SU-DHL-6 (cell line): Measurements from ENCODE around the gene LCP2.

Source experiments
- H2AFZ ChIP-seq: fragments of 200-600 bp; sonication (generic); 2 replicates; pipeline ENCODE4 v1.6.1; 2014; ENCODE audit warnings: low read depth, mild to moderate bottlenecking, moderate library complexity, mixed read lengths, antibody characterized with exemption, low read length; ENCODE audit not compliant: severe bottlenecking
- H3F3A ChIP-seq: fragments of 200-600 bp; shearing (Covaris generic); 2 replicates; pipeline ENCODE4 v1.6.0; 2016; ENCODE audit warnings: antibody characterized with exemption, mild to moderate bottlenecking; ENCODE audit not compliant: insufficient read depth
- H3K27ac ChIP-seq: fragments of 200-600 bp; sonication (generic); 2 replicates; pipeline ENCODE4 v1.5.1; 2016; ENCODE audit warnings: low read depth, mild to moderate bottlenecking, low read length, moderate library complexity, mixed read lengths
- H3K27me3 ChIP-seq: fragments of 200-600 bp; sonication (generic), shearing (Covaris generic); 2 replicates; pipeline ENCODE4 v1.6.0; 2014; ENCODE audit warnings: mild to moderate bottlenecking, low read length
- H3K36me3 ChIP-seq: fragments of 200-600 bp; sonication (generic); 2 replicates; pipeline ENCODE4 v1.6.1; 2014; ENCODE audit warnings: mild to moderate bottlenecking, low read length, mixed read lengths
- H3K4me2 ChIP-seq: fragments of 300-600, 200-600 bp; shearing (Covaris generic), sonication (generic); 2 replicates; pipeline ENCODE4 v1.6.0; 2014; ENCODE audit warnings: low read length, low read depth, mild to moderate bottlenecking; ENCODE audit not compliant: poor library complexity, severe bottlenecking
- H3K4me3 ChIP-seq: fragments of 200-600 bp; sonication (generic); 2 replicates; pipeline ENCODE4 v1.5.1; 2014; ENCODE audit warnings: antibody characterized with exemption, low read length, mild to moderate bottlenecking, mixed read lengths; ENCODE audit not compliant: insufficient read depth, poor library complexity, severe bottlenecking
- H3K79me2 ChIP-seq: fragments of 200-600 bp; sonication (generic); 2 replicates; pipeline ENCODE4 v1.6.1; 2014; ENCODE audit warnings: mild to moderate bottlenecking, low read length, moderate library complexity; ENCODE audit not compliant: insufficient read depth
- H3K9ac ChIP-seq: fragments of 200-600 bp; sonication (generic); 2 replicates; pipeline ENCODE4 v1.7.0; 2014; ENCODE audit warnings: mild to moderate bottlenecking, low read length
- H3K9me2 ChIP-seq: fragments of 200-600 bp; sonication (generic); replicated peaks from 2 replicates; pipeline ENCODE4 v1.6.1; 2014; ENCODE audit warnings: low read length; ENCODE audit not compliant: insufficient read depth
- H3K9me3 ChIP-seq: fragments of 200-600 bp; sonication (generic); 2 replicates; pipeline ENCODE4 v1.6.1; 2014; ENCODE audit warnings: low read length, mixed read lengths; ENCODE audit not compliant: insufficient read depth
- H4K20me1 ChIP-seq: fragments of 200-600 bp; sonication (generic); 2 replicates; pipeline ENCODE4 v1.6.1; 2014; ENCODE audit warnings: low read depth, mild to moderate bottlenecking, antibody characterized with exemption, low read length, moderate library complexity, mixed read lengths
- EZH2phosphoT487 ChIP-seq: fragments of 200-600 bp; sonication (generic), shearing (Covaris generic); conservative IDR thresholded peaks from 2 replicates; pipeline ENCODE4 v1.6.1; 2018; ENCODE audit warnings: mild to moderate bottlenecking, antibody characterized with exemption, low read length, moderate library complexity, mixed read lengths
- TF ChIP-seq, protein P1 (sequence below): fragments of 200-600 bp; sonication (generic); IDR thresholded peaks from one replicate; pipeline ENCODE4 v1.5.1; 2017; ENCODE audit warnings: antibody characterized with exemption, mild to moderate bottlenecking, low read length, moderate library complexity; ENCODE audit not compliant: insufficient read depth, poor library complexity, severe bottlenecking

Gene LCP2

DNA sequence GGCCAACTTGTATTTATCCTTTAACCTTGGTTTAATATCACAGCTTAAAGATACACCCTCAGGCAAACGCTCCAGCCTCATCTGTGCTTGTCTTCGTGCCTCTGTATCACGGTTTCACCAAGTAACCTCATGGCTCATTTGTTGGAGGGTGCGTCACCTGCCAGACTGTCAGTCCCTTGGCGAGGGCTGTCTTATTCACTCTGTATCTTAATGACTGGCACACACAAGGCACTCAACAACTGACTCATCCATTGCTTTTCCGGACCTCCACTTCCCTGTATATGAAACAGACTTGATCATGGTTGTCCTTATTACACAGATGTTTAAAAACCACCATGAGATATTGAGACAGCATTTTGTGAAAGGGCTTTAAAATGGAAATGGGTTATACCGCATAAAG, 28.0 kb downstream of the LCP2 start:
- Histone ChIP-seq H2AFZ (no peak overlapping the region), H3K9ac (no peak overlapping the region), H3K27me3 (no peaks in the 10 kb centered on the region), H3K9me2 (no peaks in the 10 kb centered on the region), H3K4me2 (no peak overlapping the region), H3K79me2 (no peaks in the 10 kb centered on the region), H4K20me1 (no peaks in the 10 kb centered on the region), H3K9me3 (no peaks in the 10 kb centered on the region), H3K36me3 (no peaks in the 10 kb centered on the region), H3K27ac (no peak overlapping the region), H3K4me3 (no peak overlapping the region), H3F3A (no peaks in the 10 kb centered on the region)
- no peak for TF ChIP-seq EZH2phosphoT487
- TF ChIP-seq, protein P1, sequence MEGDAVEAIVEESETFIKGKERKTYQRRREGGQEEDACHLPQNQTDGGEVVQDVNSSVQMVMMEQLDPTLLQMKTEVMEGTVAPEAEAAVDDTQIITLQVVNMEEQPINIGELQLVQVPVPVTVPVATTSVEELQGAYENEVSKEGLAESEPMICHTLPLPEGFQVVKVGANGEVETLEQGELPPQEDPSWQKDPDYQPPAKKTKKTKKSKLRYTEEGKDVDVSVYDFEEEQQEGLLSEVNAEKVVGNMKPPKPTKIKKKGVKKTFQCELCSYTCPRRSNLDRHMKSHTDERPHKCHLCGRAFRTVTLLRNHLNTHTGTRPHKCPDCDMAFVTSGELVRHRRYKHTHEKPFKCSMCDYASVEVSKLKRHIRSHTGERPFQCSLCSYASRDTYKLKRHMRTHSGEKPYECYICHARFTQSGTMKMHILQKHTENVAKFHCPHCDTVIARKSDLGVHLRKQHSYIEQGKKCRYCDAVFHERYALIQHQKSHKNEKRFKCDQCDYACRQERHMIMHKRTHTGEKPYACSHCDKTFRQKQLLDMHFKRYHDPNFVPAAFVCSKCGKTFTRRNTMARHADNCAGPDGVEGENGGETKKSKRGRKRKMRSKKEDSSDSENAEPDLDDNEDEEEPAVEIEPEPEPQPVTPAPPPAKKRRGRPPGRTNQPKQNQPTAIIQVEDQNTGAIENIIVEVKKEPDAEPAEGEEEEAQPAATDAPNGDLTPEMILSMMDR, result no peak

DNA sequence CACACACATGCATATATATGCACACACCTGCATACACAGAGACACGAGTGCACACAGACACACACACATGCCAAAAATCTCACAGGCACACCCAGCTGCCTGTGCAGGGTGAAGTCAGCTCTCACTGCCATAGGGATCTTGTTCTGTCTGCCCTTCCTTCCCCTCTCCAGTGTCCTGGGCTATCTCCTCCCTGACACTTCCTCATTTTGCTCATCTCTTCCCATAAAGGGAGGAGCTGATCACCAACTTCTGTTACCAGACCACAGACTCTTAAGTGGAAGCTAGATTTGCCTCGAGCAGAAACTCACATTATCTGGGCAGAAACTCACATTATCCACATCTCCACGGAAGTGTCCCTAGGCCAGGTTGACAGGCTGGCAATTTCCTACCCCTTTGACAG, 28.7 kb downstream of the LCP2 start:
- Histone ChIP-seq H3F3A (no peaks in the 10 kb centered on the region), H3K79me2 (no peaks in the 10 kb centered on the region), H4K20me1 (no peaks in the 10 kb centered on the region), H3K9ac (no peak overlapping the region), H3K27ac (no peak overlapping the region), H3K4me3 (no peak overlapping the region), H3K36me3 (no peaks in the 10 kb centered on the region), H3K27me3 (no peaks in the 10 kb centered on the region), H3K9me2 (no peaks in the 10 kb centered on the region), H2AFZ (no peak overlapping the region), H3K4me2 (no peak overlapping the region), H3K9me3 (no peaks in the 10 kb centered on the region)
- TF ChIP-seq EZH2phosphoT487, result no peak
- TF ChIP-seq, protein P1, result no peak

DNA sequence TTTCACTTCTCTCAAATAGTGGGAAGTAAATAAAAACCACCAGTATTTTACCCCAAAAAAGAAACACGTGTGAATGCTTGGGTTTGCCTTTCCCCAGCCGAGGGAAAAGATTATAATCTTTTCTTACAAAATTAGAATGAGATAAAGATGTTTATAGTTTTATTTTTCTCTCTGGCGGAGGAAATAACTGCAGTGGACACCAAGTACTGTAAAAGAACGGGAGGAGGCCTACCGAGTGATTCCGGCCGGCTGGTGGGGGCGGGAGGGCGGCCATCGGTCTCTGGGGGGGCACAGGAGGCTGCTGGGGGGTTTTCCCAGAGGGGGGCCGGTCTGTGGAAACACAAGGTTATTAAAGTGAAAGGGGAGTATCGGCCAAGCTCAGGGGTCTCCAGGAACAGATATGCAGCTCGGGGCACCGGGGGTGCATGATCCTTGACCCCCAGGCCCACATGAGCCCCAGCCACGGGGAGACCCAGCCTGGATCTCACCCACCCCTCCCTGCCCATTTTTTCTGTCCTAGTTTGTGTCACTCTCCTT, 29.4 kb downstream of the LCP2 start:
- H2AFZ ChIP-seq, result peak overlapping the region; percentile 42
- no peak overlapping the region for H3K27ac ChIP-seq
- peak overlapping the region; percentile 39 for H3K4me2 ChIP-seq
- H3K36me3 ChIP-seq, result no peaks in the 10 kb centered on the region
- H3K9me2 ChIP-seq, result no peaks in the 10 kb centered on the region
- H3K79me2 ChIP-seq, result no peaks in the 10 kb centered on the region
- H3K9me3 ChIP-seq, result no peaks in the 10 kb centered on the region
- no peaks in the 10 kb centered on the region for H3F3A ChIP-seq
- no peak overlapping the region for H3K9ac ChIP-seq
- no peaks in the 10 kb centered on the region for H4K20me1 ChIP-seq
- no peak overlapping the region for H3K4me3 ChIP-seq
- H3K27me3 ChIP-seq, result no peaks in the 10 kb centered on the region
- TF ChIP-seq, protein P1, result no peak
- TF ChIP-seq EZH2phosphoT487, result no peak
